ENCODE measurements around the gene PES1. TPM values are rescaled to one million over a fixed set of nuclear protein-coding genes. Genes with fewer than 3 reads are reported as not detected.

PES1 gene
- total and polyA plus RNA-seq, 2 of the 13 experiments (the other 11 are each of a cell fraction or from before 2014, with no cell fraction given): 65.1 to 94.7 TPM

DNA sequence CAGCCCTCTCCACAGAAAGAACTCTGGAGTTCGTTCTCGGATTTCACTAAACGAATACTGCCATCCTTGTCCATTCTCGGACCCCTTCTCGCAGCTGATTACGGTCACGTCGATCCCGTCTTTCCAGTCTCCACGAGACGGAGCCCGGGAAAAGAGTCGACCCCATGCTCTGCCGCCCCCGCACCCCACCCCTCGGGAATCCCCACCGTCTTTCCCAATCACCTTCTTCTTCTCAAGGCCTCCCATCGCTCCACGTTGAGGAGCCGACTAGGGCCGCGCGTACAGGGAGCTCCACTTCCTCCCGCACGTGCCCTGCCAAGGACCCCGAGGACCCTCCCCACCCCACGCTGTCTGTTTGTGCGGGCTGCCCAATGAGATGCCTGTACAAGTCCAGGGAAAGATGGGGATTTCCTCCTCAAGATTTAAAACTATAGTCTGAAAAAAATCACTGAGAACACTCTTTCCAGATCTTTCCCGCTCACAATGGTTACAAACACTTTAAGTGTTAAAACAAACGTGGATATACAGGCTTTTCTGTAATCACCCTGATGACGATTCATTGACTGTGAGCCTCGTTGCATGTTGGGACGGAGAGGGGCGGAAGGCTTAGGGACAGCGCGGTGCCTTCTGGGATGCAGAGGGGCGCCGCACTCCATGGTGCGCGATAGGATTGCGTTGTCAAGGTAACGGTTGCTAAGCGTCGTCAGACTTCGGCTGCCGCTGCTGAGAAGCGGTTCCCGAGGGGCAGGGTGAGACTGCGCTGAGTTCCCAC is at the start of gene PES1 (continued):
- TF ChIP-seq, protein P1, sequence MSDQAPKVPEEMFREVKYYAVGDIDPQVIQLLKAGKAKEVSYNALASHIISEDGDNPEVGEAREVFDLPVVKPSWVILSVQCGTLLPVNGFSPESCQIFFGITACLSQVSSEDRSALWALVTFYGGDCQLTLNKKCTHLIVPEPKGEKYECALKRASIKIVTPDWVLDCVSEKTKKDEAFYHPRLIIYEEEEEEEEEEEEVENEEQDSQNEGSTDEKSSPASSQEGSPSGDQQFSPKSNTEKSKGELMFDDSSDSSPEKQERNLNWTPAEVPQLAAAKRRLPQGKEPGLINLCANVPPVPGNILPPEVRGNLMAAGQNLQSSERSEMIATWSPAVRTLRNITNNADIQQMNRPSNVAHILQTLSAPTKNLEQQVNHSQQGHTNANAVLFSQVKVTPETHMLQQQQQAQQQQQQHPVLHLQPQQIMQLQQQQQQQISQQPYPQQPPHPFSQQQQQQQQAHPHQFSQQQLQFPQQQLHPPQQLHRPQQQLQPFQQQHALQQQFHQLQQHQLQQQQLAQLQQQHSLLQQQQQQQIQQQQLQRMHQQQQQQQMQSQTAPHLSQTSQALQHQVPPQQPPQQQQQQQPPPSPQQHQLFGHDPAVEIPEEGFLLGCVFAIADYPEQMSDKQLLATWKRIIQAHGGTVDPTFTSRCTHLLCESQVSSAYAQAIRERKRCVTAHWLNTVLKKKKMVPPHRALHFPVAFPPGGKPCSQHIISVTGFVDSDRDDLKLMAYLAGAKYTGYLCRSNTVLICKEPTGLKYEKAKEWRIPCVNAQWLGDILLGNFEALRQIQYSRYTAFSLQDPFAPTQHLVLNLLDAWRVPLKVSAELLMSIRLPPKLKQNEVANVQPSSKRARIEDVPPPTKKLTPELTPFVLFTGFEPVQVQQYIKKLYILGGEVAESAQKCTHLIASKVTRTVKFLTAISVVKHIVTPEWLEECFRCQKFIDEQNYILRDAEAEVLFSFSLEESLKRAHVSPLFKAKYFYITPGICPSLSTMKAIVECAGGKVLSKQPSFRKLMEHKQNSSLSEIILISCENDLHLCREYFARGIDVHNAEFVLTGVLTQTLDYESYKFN (CRISPR knock-in tag; conservative IDR thresholded peaks at IDR 0.05): 0 out of 2 replicates have a peak, but pooled peaks have one; percentile 25
- no peak for TF ChIP-seq ZNF20 (CRISPR knock-in tag; IDR thresholded peaks at IDR 0.05)
- no peak for TF ChIP-seq RCOR2 (CRISPR knock-in tag; IDR thresholded peaks at IDR 0.05)
- no peak for TF ChIP-seq FOXP1 (IDR thresholded peaks at IDR 0.05)
- TF ChIP-seq FOXP1 (CRISPR knock-in tag; IDR thresholded peaks at IDR 0.05): no peak
- TF ChIP-seq, protein P2, sequence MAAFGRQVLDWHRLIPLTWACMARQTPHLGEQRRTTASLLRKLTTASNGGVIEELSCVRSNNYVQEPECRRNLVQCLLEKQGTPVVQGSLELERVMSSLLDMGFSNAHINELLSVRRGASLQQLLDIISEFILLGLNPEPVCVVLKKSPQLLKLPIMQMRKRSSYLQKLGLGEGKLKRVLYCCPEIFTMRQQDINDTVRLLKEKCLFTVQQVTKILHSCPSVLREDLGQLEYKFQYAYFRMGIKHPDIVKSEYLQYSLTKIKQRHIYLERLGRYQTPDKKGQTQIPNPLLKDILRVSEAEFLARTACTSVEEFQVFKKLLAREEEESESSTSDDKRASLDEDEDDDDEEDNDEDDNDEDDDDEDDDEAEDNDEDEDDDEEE (CRISPR knock-in tag; IDR thresholded peaks at IDR 0.05): no peak
- 0 out of 2 replicates have a peak, but pooled peaks have one; percentile 35 for TF ChIP-seq NFKB2 (CRISPR knock-in tag; IDR thresholded peaks at IDR 0.05; ENCODE audit: borderline replicate concordance)
- TF ChIP-seq, protein P3, sequence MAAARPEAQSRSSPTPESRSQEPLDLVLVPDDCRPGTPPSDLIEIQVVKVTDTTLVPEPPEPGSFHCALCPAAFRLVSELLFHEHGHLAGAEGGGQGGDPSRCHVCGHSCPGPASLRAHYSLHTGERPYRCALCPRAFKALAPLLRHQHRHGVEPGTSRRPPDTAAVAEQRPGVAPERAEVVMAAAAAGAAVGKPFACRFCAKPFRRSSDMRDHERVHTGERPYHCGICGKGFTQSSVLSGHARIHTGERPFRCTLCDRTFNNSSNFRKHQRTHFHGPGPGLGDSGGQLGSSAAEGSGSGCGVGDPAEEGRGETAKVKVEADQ (CRISPR knock-in tag; IDR thresholded peaks at IDR 0.05; ENCODE audit: borderline replicate concordance): 0 out of 2 replicates have a peak, but pooled peaks have one; percentile 66
- peak; percentile 9; the same call in 1 of the 2 replicates for TF ChIP-seq TBX3 (IDR thresholded peaks at IDR 0.05; ENCODE audit: borderline replicate concordance)
- no peak for TF ChIP-seq SSRP1 (CRISPR knock-in tag; IDR thresholded peaks at IDR 0.05)
- TF ChIP-seq, protein P4, sequence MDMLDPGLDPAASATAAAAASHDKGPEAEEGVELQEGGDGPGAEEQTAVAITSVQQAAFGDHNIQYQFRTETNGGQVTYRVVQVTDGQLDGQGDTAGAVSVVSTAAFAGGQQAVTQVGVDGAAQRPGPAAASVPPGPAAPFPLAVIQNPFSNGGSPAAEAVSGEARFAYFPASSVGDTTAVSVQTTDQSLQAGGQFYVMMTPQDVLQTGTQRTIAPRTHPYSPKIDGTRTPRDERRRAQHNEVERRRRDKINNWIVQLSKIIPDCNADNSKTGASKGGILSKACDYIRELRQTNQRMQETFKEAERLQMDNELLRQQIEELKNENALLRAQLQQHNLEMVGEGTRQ (IDR thresholded peaks at IDR 0.05; ENCODE audit: low read depth, low read length): no peak
- TF ChIP-seq, protein P4 (CRISPR knock-in tag; IDR thresholded peaks at IDR 0.05; ENCODE audit: borderline replicate concordance): peak; percentile 63; the same call in 1 of the 2 replicates
- peak; percentile 88 for TF ChIP-seq KMT2B (CRISPR knock-in tag; IDR thresholded peaks at IDR 0.05)
- peak; percentile 27; the same call in 1 of the 2 replicates for TF ChIP-seq ESRRA (CRISPR knock-in tag; IDR thresholded peaks at IDR 0.05; ENCODE audit: low read depth)
- peak; percentile 67 for TF ChIP-seq ATF7 (IDR thresholded peaks at IDR 0.05)
- TF ChIP-seq ATF7 (CRISPR knock-in tag; IDR thresholded peaks at IDR 0.05): 0 out of 2 replicates have a peak, but pooled peaks have one; percentile 5
- no peak for TF ChIP-seq ZBTB7A (CRISPR knock-in tag; IDR thresholded peaks at IDR 0.05)
- TF ChIP-seq, protein P5, sequence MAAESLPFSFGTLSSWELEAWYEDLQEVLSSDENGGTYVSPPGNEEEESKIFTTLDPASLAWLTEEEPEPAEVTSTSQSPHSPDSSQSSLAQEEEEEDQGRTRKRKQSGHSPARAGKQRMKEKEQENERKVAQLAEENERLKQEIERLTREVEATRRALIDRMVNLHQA (CRISPR knock-in tag; IDR thresholded peaks at IDR 0.05): no peak
- TF ChIP-seq NONO (IDR thresholded peaks at IDR 0.05): no peak
- peak; percentile 68 for TF ChIP-seq NONO (CRISPR knock-in tag; conservative IDR thresholded peaks at IDR 0.05)
- TF ChIP-seq SCMH1 (CRISPR knock-in tag; IDR thresholded peaks at IDR 0.05; ENCODE audit: borderline replicate concordance): no peak

Measured in HepG2 (cell line).